Measurements from ENCODE around the gene TMEM176A.

TMEM176A gene

GRCh38 chr7:150799741-150800580 is 608 bp upstream of the TMEM176A start, which contains the start of gene TMEM176B:
Gene TMEM176B (minus strand): TSS chr7:150800364. CDS start chr7:150796569, 3,795 bp downstream.
- no peak within 1 kb of the TSS for H3K4me3 ChIP-seq (ENCODE audit: low read depth, low read length)
- DNase-seq (ENCODE audit: low read depth), result no peak
- TF ChIP-seq CTCF (IDR thresholded peaks at IDR 0.05; ENCODE audit: low read depth, low read length) (no peak), MAX (IDR thresholded peaks at IDR 0.05; ENCODE audit: low read depth, low read length) (no peak), POLR2A (IDR thresholded peaks at IDR 0.05; ENCODE audit: extremely low read depth, insufficient read length) (no peak), MYC (IDR thresholded peaks at IDR 0.05; ENCODE audit: low read depth, low read length) (no peak)

- no peak for TF ChIP-seq CTCF (IDR thresholded peaks at IDR 0.05; ENCODE audit: low read depth, low read length)
- TF ChIP-seq MAX (IDR thresholded peaks at IDR 0.05; ENCODE audit: low read depth, low read length), result no peak
- no peak overlapping the region for H3K4me3 ChIP-seq (ENCODE audit: low read depth, low read length)
- DNase-seq (ENCODE audit: low read depth), result no peak
Measured at GRCh38 chr7:150801242-150801945, 825 bp downstream of the TMEM176A start.

GRCh38 chr7:150801946-150802771 is 1.6 kb downstream of the TMEM176A start:
- TF ChIP-seq POLR2A (IDR thresholded peaks at IDR 0.05; ENCODE audit: extremely low read depth, insufficient read length) (no peak), CTCF (IDR thresholded peaks at IDR 0.05; ENCODE audit: low read depth, low read length) (no peak), MYC (IDR thresholded peaks at IDR 0.05; ENCODE audit: low read depth, low read length) (no peak), MAX (IDR thresholded peaks at IDR 0.05; ENCODE audit: low read depth, low read length) (no peak)
- DNase-seq (ENCODE audit: low read depth), result no peak
- no peak overlapping the region for H3K4me3 ChIP-seq (ENCODE audit: low read depth, low read length)

- DNase-seq (ENCODE audit: low read depth), result peak; percentile 61
- no peak overlapping the region for H3K4me3 ChIP-seq (ENCODE audit: low read depth, low read length)
- TF ChIP-seq MAX (IDR thresholded peaks at IDR 0.05; ENCODE audit: low read depth, low read length), result no peak
- TF ChIP-seq MYC (IDR thresholded peaks at IDR 0.05; ENCODE audit: low read depth, low read length), result no peak
- no peak for TF ChIP-seq CTCF (IDR thresholded peaks at IDR 0.05; ENCODE audit: low read depth, low read length)
- TF ChIP-seq POLR2A (IDR thresholded peaks at IDR 0.05; ENCODE audit: extremely low read depth, insufficient read length), result no peak
Measured at GRCh38 chr7:150803161-150803860, 2.7 kb downstream of the TMEM176A start.

GRCh38 chr7:150804802-150805201 is 4.2 kb downstream of the TMEM176A start:
- TF ChIP-seq POLR2A (IDR thresholded peaks at IDR 0.05; ENCODE audit: extremely low read depth, insufficient read length) (no peak), CTCF (IDR thresholded peaks at IDR 0.05; ENCODE audit: low read depth, low read length) (no peak), MYC (IDR thresholded peaks at IDR 0.05; ENCODE audit: low read depth, low read length) (no peak), MAX (IDR thresholded peaks at IDR 0.05; ENCODE audit: low read depth, low read length) (no peak)
- no peak for DNase-seq (ENCODE audit: low read depth)
- H3K4me3 ChIP-seq (ENCODE audit: low read depth, low read length), result no peak overlapping the region

Data from NB4 (cell line).